Right atrium auricular region (tissue), 2 donors: ENCODE results near the gene ACAT1. TPM values are rescaled to one million over a fixed set of nuclear protein-coding genes. Genes with fewer than 3 reads are reported as not detected.

Source experiments
- DNase-seq: peaks from one replicate; pipeline ENCODE4 v3.0.0-alpha.2; 2019; ENCODE audit warnings: low spot score
- H3K27ac ChIP-seq, 2 donors: fragments of 200-600 bp; sonication (generic); 1 replicate in 1 of 2; 2 replicates in 1 of 2; pipeline ENCODE4 v1.5.1; 2016 to 2019
- H3K27me3 ChIP-seq, 2 donors: fragments of 200-600 bp; sonication (generic); one replicate each; pipeline versions ENCODE4 v1.5.1 to v1.6.0; 2017 to 2019
- H3K36me3 ChIP-seq: fragments of 200-600 bp; sonication (generic); one replicate; pipeline ENCODE4 v1.5.1; 2016
- H3K4me1 ChIP-seq, 2 donors: fragments of 200-600 bp; sonication (generic); one replicate each; pipeline versions ENCODE4 v1.5.1 to v1.6.0; 2017 to 2019
- H3K4me3 ChIP-seq, 2 donors: fragments of 200-600 bp; sonication (generic); 1 replicate in 1 of 2; 2 replicates in 1 of 2; pipeline ENCODE4 v1.5.1; 2017 to 2019; ENCODE audit warnings: mild to moderate bottlenecking in 1 of 2, moderate library complexity in 1 of 2
- H3K9me3 ChIP-seq, 2 donors: fragments of 200-600 bp; sonication (generic); one replicate each; pipeline ENCODE4 v1.5.1; 2019
- total RNA-seq, 2 donors: library from RNA; depleted of rRNA; stranded (reverse); fragments of >200 nt; gene quantifications; one replicate each; pipeline ENCODE4 v1.1.0, GENCODE V29; 2016
- TF ChIP-seq, protein P1 (sequence below), 2 donors: fragments of 200-600 bp; sonication (generic); IDR thresholded peaks; one replicate each; pipeline ENCODE4 v1.5.1; 2019; ENCODE audit warnings: antibody characterized with exemption in 2 of 2

The ACAT1 gene
- total RNA-seq, result 100 to 1,000 TPM; 175 to 632 TPM

DNA sequence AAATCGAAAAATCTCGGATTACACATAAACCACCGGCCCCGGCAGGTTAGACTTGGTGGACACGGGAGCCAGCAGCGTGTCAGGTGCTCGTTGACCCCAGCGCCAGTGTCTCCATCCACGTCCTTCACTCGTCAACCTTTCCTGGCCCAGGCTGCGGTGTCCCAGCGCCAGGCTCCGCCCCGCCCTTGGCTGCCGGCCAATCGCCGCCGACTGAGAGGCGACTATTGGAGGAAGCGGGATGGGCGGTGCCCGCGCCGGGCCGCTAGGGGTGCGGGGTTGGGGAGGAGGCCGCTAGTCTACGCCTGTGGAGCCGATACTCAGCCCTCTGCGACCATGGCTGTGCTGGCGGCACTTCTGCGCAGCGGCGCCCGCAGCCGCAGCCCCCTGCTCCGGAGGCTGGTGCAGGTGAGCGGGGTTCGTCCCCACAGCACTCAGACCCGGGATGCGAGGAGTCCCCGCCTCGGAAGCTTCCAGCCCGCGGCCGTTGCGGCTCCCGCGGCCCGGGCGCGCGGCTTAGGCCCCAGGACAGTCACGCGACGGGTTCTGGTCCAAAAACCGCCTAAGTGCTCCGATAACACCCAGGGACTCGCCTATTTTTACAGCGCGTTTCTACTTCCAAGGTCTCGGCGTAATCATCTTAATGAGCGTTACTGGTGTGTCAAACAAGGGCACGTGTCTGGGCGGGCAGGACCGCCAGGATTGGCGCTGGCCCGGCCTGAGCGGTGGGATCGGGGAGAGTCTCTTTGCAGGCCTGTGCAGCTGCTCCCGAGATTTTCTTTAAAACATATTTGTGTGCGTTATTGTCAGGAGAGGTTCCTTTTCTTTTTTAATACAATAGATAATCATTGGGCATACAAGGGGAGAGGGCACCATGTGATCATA, at the start of gene ACAT1:
Gene ACAT1 (plus strand): TSS at position 294 of the 882 bp plus-strand sequence. CDS start 40 bp downstream, at position 334.
- Histone ChIP-seq H3K27me3 (no peaks in the 10 kb centered on the region), H3K4me1 (peaks cover 0 to 39% of the 10 kb centered on the region in 2 donors), H3K36me3 (no peaks in the 10 kb centered on the region), H3K4me3 (peak within 1 kb of the TSS; percentile 70 to 72), H3K9me3 (no peaks in the 10 kb centered on the region), H3K27ac (peak within 1 kb of the TSS; percentile 96)
- DNase-seq, result peak; percentile 97
- TF ChIP-seq, protein P1, sequence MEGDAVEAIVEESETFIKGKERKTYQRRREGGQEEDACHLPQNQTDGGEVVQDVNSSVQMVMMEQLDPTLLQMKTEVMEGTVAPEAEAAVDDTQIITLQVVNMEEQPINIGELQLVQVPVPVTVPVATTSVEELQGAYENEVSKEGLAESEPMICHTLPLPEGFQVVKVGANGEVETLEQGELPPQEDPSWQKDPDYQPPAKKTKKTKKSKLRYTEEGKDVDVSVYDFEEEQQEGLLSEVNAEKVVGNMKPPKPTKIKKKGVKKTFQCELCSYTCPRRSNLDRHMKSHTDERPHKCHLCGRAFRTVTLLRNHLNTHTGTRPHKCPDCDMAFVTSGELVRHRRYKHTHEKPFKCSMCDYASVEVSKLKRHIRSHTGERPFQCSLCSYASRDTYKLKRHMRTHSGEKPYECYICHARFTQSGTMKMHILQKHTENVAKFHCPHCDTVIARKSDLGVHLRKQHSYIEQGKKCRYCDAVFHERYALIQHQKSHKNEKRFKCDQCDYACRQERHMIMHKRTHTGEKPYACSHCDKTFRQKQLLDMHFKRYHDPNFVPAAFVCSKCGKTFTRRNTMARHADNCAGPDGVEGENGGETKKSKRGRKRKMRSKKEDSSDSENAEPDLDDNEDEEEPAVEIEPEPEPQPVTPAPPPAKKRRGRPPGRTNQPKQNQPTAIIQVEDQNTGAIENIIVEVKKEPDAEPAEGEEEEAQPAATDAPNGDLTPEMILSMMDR (IDR thresholded peaks at IDR 0.05), result peak in 1 of 2 donors; percentile 44

DNA sequence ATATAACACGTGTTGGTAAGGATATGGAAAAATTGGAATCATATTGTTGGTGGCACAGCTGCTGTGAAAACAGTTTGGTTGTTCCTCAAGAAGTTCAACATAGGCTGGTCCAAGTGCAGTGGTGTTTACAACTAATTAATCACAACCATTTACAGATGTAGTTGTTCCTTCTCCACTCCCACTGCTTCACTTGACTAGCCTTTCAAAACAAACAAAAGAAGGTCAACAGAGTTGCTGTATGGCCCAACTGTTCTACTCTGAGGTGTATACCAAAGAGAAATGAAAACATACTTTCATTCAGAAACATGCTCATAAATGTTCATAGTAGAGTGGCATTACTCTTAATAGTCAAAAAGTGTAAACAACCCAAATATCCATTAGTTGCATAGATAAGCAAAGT, 36.6 kb upstream of the ACAT1 start:
- Histone ChIP-seq H3K27ac (no peak overlapping the region), H3K4me3 (no peak overlapping the region), H3K27me3 (no peaks in the 10 kb centered on the region), H3K4me1 (no peaks in the 10 kb centered on the region), H3K9me3 (no peaks in the 10 kb centered on the region), H3K36me3 (peaks cover 32% of the 10 kb centered on the region)
- TF ChIP-seq, protein P1 (IDR thresholded peaks at IDR 0.05), result no peak
- no peak for DNase-seq

DNA sequence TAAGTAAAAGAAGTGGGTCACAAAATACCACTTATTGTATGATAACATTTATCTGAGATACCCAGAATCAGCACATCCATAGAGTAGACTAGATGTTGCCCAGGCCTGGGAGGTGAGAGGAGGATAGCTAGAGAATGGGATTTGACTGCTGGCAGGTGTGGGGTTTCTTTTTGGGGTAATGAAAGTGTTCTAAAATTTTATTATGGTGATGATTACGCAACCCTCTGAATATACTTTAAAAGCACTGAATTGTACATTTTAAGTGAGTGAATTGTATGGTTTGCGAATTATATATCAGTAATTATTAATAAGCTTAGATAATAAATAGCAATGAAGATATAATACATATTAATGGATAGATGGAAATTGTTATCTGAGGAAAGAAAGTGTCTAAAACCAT, 35.7 kb upstream of the ACAT1 start:
- no peak overlapping the region for H3K27ac ChIP-seq
- DNase-seq, result no peak
- peaks cover 24% of the 10 kb centered on the region for H3K36me3 ChIP-seq
- no peak overlapping the region for H3K4me3 ChIP-seq
- no peaks in the 10 kb centered on the region for H3K4me1 ChIP-seq
- TF ChIP-seq, protein P1 (IDR thresholded peaks at IDR 0.05), result no peak
- no peaks in the 10 kb centered on the region for H3K27me3 ChIP-seq
- H3K9me3 ChIP-seq, result no peaks in the 10 kb centered on the region

DNA sequence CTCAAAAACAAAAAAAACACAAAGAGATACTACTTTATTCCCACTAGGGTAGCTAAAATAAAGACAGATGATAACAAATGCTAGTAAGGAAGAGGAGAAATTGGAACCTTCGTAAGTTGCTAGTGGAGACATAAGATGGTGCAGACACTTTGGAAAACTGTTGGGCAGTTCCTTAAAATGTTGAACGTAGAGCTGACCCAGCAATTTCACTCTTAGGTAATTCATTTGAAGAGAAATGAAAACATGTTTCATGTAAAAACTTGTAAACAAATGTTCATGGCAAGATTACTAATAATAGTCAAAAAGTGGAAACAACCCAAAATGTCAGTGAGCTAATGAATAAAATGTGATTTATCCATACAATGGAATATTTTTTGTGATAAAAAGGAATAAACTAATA, 29.2 kb upstream of the ACAT1 start:
- Histone ChIP-seq H3K4me1 (no peaks in the 10 kb centered on the region), H3K4me3 (no peak overlapping the region), H3K36me3 (peaks cover 26% of the 10 kb centered on the region), H3K27me3 (no peaks in the 10 kb centered on the region), H3K9me3 (no peaks in the 10 kb centered on the region), H3K27ac (no peak overlapping the region)
- no peak for DNase-seq
- TF ChIP-seq, protein P1 (IDR thresholded peaks at IDR 0.05), result no peak

DNA sequence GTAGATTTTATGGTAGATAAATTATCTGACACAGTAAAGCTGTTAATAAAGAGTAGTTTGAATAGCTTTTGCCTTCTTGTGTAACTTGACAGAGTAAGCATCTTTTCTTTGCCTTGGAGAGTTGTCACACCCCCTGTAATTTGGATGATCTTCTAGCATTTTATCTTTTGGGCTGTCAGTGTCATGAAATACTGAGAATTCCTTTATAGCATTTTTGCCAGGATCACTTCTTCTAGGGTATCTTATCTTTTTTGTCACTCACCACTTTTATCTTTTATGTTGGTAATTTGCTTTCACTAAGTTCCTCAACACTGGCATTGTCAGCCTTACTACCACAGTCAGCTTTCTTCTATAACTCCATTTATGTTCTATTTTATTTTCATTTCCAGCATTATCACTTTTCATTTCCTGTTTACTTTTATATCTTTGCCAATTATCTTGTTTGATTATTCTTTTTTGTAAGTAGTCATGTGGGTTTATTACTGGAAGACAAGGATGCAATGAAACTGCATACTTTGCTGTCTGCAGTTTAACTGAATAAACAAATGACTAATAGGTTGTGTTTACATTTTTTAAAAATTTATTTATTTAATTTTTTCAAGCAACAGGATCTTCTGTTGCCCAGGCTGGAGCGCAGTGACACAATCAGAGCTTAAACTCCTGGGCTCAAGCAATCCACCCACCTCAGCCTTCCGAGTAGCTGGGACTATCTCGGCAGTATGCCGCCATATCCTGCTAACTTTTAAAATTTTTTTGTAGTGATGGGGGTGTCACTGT, 28.1 kb upstream of the ACAT1 start:
- peaks cover 37% of the 10 kb centered on the region for H3K36me3 ChIP-seq

More for the DNA sequence above, 28.1 kb upstream of the ACAT1 start:
- Histone ChIP-seq H3K27ac (no peak overlapping the region), H3K4me3 (no peak overlapping the region), H3K9me3 (no peaks in the 10 kb centered on the region), H3K27me3 (no peaks in the 10 kb centered on the region), H3K4me1 (no peaks in the 10 kb centered on the region)
- DNase-seq, result no peak
- TF ChIP-seq, protein P1 (IDR thresholded peaks at IDR 0.05), result no peak
